WERI-Rb-1 (cell line): ENCODE measurements around the gene RELN.

ENCODE experiments used
- DNase-seq: peaks from one replicate; pipeline ENCODE4 v3.0.0-alpha.2; 2020
- H3K27ac ChIP-seq: fragments of 250-450 bp; sonication (Bioruptor Pico); 2 replicates; pipeline ENCODE4 v1.5.1; 2020; ENCODE audit warnings: mild to moderate bottlenecking, moderate library complexity
- H3K27me3 ChIP-seq: fragments of 250-450 bp; sonication (Bioruptor Pico); 2 replicates; pipeline ENCODE4 v1.5.1; 2021; ENCODE audit warnings: mild to moderate bottlenecking, low read depth, moderate library complexity; ENCODE audit not compliant: insufficient read depth, severe bottlenecking
- H3K36me3 ChIP-seq: fragments of 250-450 bp; sonication (Bioruptor Pico); 2 replicates; pipeline ENCODE4 v1.5.1; 2020; ENCODE audit warnings: mild to moderate bottlenecking, moderate library complexity
- H3K4me3 ChIP-seq: 2 replicates; pipeline ENCODE4 v1.5.1; 2011; ENCODE audit warnings: low read depth, mild to moderate bottlenecking, control low read depth, low read length
- H3K9me3 ChIP-seq: fragments of 250-450 bp; sonication (Bioruptor Pico); 2 replicates; pipeline ENCODE4 v1.5.1; 2021; ENCODE audit warnings: mild to moderate bottlenecking, moderate library complexity; ENCODE audit not compliant: severe bottlenecking
- CTCF ChIP-seq: IDR thresholded peaks from 2 replicates; pipeline ENCODE4 v1.5.1; 2011; ENCODE audit warnings: low read depth, mild to moderate bottlenecking, control low read depth, inconsistent platforms, low read length

RELN gene

DNA sequence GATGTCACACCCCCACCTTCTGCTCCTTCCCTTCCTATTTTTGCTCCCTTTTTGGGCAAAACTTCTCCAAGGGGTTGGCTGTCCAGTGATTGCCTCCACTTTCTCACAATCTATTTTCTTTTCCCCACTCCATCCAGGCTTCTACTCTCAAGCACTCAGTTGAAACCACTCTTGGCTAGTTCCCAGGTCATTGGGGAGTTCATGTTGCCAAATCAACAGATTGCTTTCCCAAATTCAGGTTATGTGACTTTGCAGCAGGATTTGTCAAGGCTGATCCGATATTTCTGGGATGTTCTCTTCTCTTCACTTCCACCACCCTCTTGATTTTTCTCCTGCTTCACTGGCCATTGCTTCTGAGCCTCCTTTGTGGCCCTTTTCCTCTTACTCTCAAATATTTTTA is 284.8 kb downstream of the RELN start:
- no peak overlapping the region for H3K4me3 ChIP-seq
- H3K9me3 ChIP-seq = no peaks in the 10 kb centered on the region
- no peak for DNase-seq
- no peak overlapping the region for H3K27ac ChIP-seq
- no peaks in the 10 kb centered on the region for H3K27me3 ChIP-seq
- no peaks in the 10 kb centered on the region for H3K36me3 ChIP-seq
- TF ChIP-seq CTCF = no peak

DNA sequence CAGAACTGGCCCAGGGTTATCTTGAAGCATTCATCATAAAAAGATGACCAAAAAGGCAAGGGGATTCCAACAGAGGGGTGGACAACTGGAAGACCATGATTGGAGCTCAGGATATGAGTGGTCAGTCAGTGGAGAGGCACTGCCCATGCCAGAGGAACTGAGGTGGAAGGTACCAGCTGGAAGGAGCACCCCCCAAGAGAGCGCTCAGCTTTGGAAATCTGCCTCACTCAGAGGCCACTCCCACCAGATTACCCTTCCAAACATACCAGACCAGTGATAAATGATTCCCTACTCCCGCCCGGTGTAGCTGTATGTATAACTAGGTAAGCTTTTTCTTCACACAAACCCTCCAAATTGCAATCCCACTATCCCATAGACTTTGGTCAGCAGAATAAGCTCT is 286.5 kb downstream of the RELN start:
- Histone ChIP-seq H3K27ac (no peak overlapping the region), H3K9me3 (no peaks in the 10 kb centered on the region), H3K4me3 (no peak overlapping the region), H3K36me3 (no peaks in the 10 kb centered on the region), H3K27me3 (no peaks in the 10 kb centered on the region)
- DNase-seq = no peak
- no peak for TF ChIP-seq CTCF

- DNase-seq = no peak
- no peak for TF ChIP-seq CTCF
- no peaks in the 10 kb centered on the region for H3K9me3 ChIP-seq
- H3K36me3 ChIP-seq = no peaks in the 10 kb centered on the region
- no peak overlapping the region for H3K4me3 ChIP-seq
- H3K27ac ChIP-seq = no peak overlapping the region
- no peaks in the 10 kb centered on the region for H3K27me3 ChIP-seq
Measured at GRCh38 chr7:103702454-103702853, 287.0 kb downstream of the RELN start.

GRCh38 chr7:103699032-103699431 is 290.4 kb downstream of the RELN start:
- no peak for TF ChIP-seq CTCF
- H3K27ac ChIP-seq = no peak overlapping the region
- no peak overlapping the region for H3K4me3 ChIP-seq
- H3K27me3 ChIP-seq = no peaks in the 10 kb centered on the region
- no peaks in the 10 kb centered on the region for H3K36me3 ChIP-seq
- no peak for DNase-seq
- no peaks in the 10 kb centered on the region for H3K9me3 ChIP-seq

- no peak for DNase-seq
Measured at GRCh38 chr7:103698064-103698463, 291.4 kb downstream of the RELN start.

More at GRCh38 chr7:103698064-103698463, 291.4 kb downstream of the RELN start:
- no peaks in the 10 kb centered on the region for H3K36me3 ChIP-seq
- H3K27ac ChIP-seq = no peak overlapping the region
- no peak for TF ChIP-seq CTCF
- H3K9me3 ChIP-seq = no peaks in the 10 kb centered on the region
- no peaks in the 10 kb centered on the region for H3K27me3 ChIP-seq
- no peak overlapping the region for H3K4me3 ChIP-seq
